ENCODE measurements around the gene ISG20.

Gene ISG20

GRCh38 chr15:88658972-88659931 is 20.4 kb downstream of the ISG20 start (continued):
- TF ChIP-seq YY1 (tag by site-specific recombination; IDR thresholded peaks at IDR 0.05) = no peak
- no peak for TF ChIP-seq ZNF549 (tag by site-specific recombination; IDR thresholded peaks at IDR 0.05)
- no peak for TF ChIP-seq HIC1 (tag by site-specific recombination; IDR thresholded peaks at IDR 0.05)
- no peak for TF ChIP-seq ZNF202 (tag by site-specific recombination; IDR thresholded peaks at IDR 0.05; ENCODE audit: borderline replicate concordance)
- no peak for TF ChIP-seq ZNF529 (tag by site-specific recombination; IDR thresholded peaks at IDR 0.05; ENCODE audit: insufficient replicate concordance)
- TF ChIP-seq ZNF23 (tag by site-specific recombination; IDR thresholded peaks at IDR 0.05; ENCODE audit: borderline replicate concordance) = no peak
- no peak for TF ChIP-seq ZNF324 (tag by site-specific recombination; IDR thresholded peaks at IDR 0.05)
- no peak for TF ChIP-seq ZSCAN4 (tag by site-specific recombination; IDR thresholded peaks at IDR 0.05)

- Histone ChIP-seq H3K4me3 (ENCODE audit: low read depth, low read length) (no peak overlapping the region), H3K4me1 (ENCODE audit: control insufficient read depth, insufficient read depth, low read length) (no peaks in the 10 kb centered on the region), H3K36me3 (ENCODE audit: control insufficient read depth in 2 of 2, insufficient read depth in 1 of 2, low read length in 2 of 2) (no peaks in the 10 kb centered on the region), H3K27ac (ENCODE audit: extremely low read depth, low read depth, low read length) (no peak overlapping the region), H3K9me3 (ENCODE audit: control insufficient read depth, insufficient read depth, low read depth, low read length) (no peaks in the 10 kb centered on the region)
- ChIA-PET POLR2A (no interaction called here), CTCF (interaction anchor here (0.9 to 7.8 kb wide), 4 partner anchors 172 to 517 kb away, joined by 3 to 81 read pairs (median 4); no protein-coding TSS in a partner anchor)
- TF ChIP-seq ZNF610 (tag by site-specific recombination; IDR thresholded peaks at IDR 0.05; ENCODE audit: borderline replicate concordance) (no peak), HOXD13 (CRISPR knock-in tag; IDR thresholded peaks at IDR 0.05; ENCODE audit: borderline replicate concordance) (no peak), ZNF785 (tag by site-specific recombination; IDR thresholded peaks at IDR 0.05) (no peak), PRDM2 (tag by site-specific recombination; IDR thresholded peaks at IDR 0.05; ENCODE audit: borderline replicate concordance) (no peak), ZNF140 (tag by site-specific recombination; IDR thresholded peaks at IDR 0.05) (no peak), ZNF48 (tag by site-specific recombination; IDR thresholded peaks at IDR 0.05) (no peak), ZNF776 (tag by site-specific recombination; IDR thresholded peaks at IDR 0.05; ENCODE audit: borderline replicate concordance) (no peak), GLI2 (tag by site-specific recombination; IDR thresholded peaks at IDR 0.05; ENCODE audit: borderline replicate concordance, low read depth) (no peak), ZBTB49 (tag by site-specific recombination; IDR thresholded peaks at IDR 0.05; ENCODE audit: low read depth) (no peak), INSM2 (tag by site-specific recombination; IDR thresholded peaks at IDR 0.05) (no peak)
Observed at GRCh38 chr15:88661041-88661700, 22.4 kb downstream of the ISG20 start.
